GM18507 (cell line): ENCODE data around the gene PRKCA.

Experiments
- DNase-seq: peaks from one replicate; pipeline ENCODE4 v3.0.0; 2011; ENCODE audit warnings: low read depth; ENCODE audit not compliant: insufficient read length; ENCODE audit errors: extremely low spot score
- FAIRE-seq: peaks from 2 replicates; lab custom pipeline; 2011; peaks lifted over from hg19 to GRCh38; lab: Jason Lieb, UNC

Gene PRKCA

GRCh38 chr17:66574123-66574522 lies 271.7 kb downstream of the PRKCA start:
- FAIRE-seq (no peak), DNase-seq (no peak)

GRCh38 chr17:66576473-66576872 lies 274.1 kb downstream of the PRKCA start:
- DNase-seq, result no peak
- FAIRE-seq, result no peak

GRCh38 chr17:66577041-66577440 lies 274.6 kb downstream of the PRKCA start:
- no peak for DNase-seq
- no peak for FAIRE-seq

- DNase-seq (no peak), FAIRE-seq (no peak)
These were observed 276.5 kb downstream of the PRKCA start for GRCh38 chr17:66578781-66579489.

- DNase-seq (no peak), FAIRE-seq (no peak)
These were observed 277.1 kb downstream of the PRKCA start for GRCh38 chr17:66579556-66579955.

GRCh38 chr17:66580184-66580955 lies 278.0 kb downstream of the PRKCA start:
- FAIRE-seq, result no peak
- no peak for DNase-seq

GRCh38 chr17:66580956-66581391 lies 278.6 kb downstream of the PRKCA start:
- FAIRE-seq, result no peak
- DNase-seq, result no peak

- FAIRE-seq, result no peak
- DNase-seq, result no peak
These were observed 280.1 kb downstream of the PRKCA start for GRCh38 chr17:66582373-66583111.

GRCh38 chr17:66583112-66583748 lies 280.8 kb downstream of the PRKCA start:
- FAIRE-seq (no peak), DNase-seq (no peak)

GRCh38 chr17:66584927-66585326 lies 282.5 kb downstream of the PRKCA start:
- FAIRE-seq (no peak), DNase-seq (no peak)

- FAIRE-seq, result no peak
These were observed 283.1 kb downstream of the PRKCA start for GRCh38 chr17:66585472-66585871.

GRCh38 chr17:66589892-66590291 lies 287.5 kb downstream of the PRKCA start:
- DNase-seq (no peak), FAIRE-seq (no peak)

More at GRCh38 chr17:66585472-66585871, 283.1 kb downstream of the PRKCA start:
- DNase-seq, result no peak

GRCh38 chr17:66593116-66593515 lies 290.7 kb downstream of the PRKCA start:
- FAIRE-seq (no peak), DNase-seq (no peak)

GRCh38 chr17:66595893-66596292 lies 293.5 kb downstream of the PRKCA start:
- no peak for FAIRE-seq

GRCh38 chr17:66602659-66603384 lies 300.4 kb downstream of the PRKCA start:
- no peak for FAIRE-seq
- no peak for DNase-seq

More at GRCh38 chr17:66595893-66596292, 293.5 kb downstream of the PRKCA start:
- DNase-seq, result no peak

GRCh38 chr17:66604376-66604775 lies 302.0 kb downstream of the PRKCA start:
- no peak for DNase-seq
- no peak for FAIRE-seq

GRCh38 chr17:66605541-66605940 lies 303.1 kb downstream of the PRKCA start:
- FAIRE-seq, result no peak
- no peak for DNase-seq

- FAIRE-seq, result no peak
- DNase-seq, result no peak
These were observed 308.1 kb downstream of the PRKCA start for GRCh38 chr17:66610361-66611133.
